OCI-LY7 (cell line): Measurements from ENCODE around the gene IL1RAPL2. TPM values are rescaled to one million over a fixed set of nuclear protein-coding genes. Genes with fewer than 3 reads are reported as not detected.

Experiments
- BruUV-seq: library from RNA; stranded (reverse); fragments of 400-500 nt; replicated peaks from 2 replicates; lab custom pipeline; 2021; lab: Mats Ljungman, UMichigan
- CTCF ChIA-PET: fragments of 300-600 bp; sonication (Branson Sonifier 250); formaldehyde crosslinking; loops from one replicate; lab custom pipeline; 2022; ENCODE audit warnings: antibody characterized with exemption; ENCODE audit not compliant: unreplicated experiment; lab: Charles Lee
- POLR2A ChIA-PET: fragments of 300-600 bp; sonication (Branson Sonifier 250); formaldehyde crosslinking; loops from one replicate; lab custom pipeline; 2022; ENCODE audit warnings: antibody characterized with exemption; lab: Charles Lee
- DNase-seq: peaks from one replicate; pipeline ENCODE4 v3.0.0-alpha.2; 2015; ENCODE audit warnings: low spot score
- H2AFZ ChIP-seq: fragments of 200-600 bp; sonication (generic), shearing (Covaris generic); 2 replicates; pipeline ENCODE4 v1.6.1; 2014; ENCODE audit warnings: mild to moderate bottlenecking, antibody characterized with exemption, low read length, moderate library complexity
- H3K27ac ChIP-seq: fragments of 200-600 bp; sonication (generic); 2 replicates; pipeline ENCODE4 v1.5.1; 2014; ENCODE audit warnings: mixed run types, low read depth, mild to moderate bottlenecking, moderate library complexity, low read length, inconsistent platforms; ENCODE audit not compliant: poor library complexity, severe bottlenecking
- H3K36me3 ChIP-seq: fragments of 200-600 bp; sonication (generic); 2 replicates; pipeline ENCODE4 v1.6.1; 2014; ENCODE audit warnings: mild to moderate bottlenecking, antibody characterized with exemption, low read length, moderate library complexity, mixed read lengths; ENCODE audit not compliant: insufficient read depth
- H3K4me1 ChIP-seq: fragments of 200-600 bp; sonication (generic); 2 replicates; pipeline ENCODE4 v1.5.1; 2014; ENCODE audit warnings: mild to moderate bottlenecking, low read length; ENCODE audit not compliant: insufficient read depth, poor library complexity, severe bottlenecking
- H3K4me2 ChIP-seq: fragments of 200-600 bp; sonication (generic); 2 replicates; pipeline ENCODE4 v1.6.1; 2014; ENCODE audit warnings: mild to moderate bottlenecking, low read length
- H3K4me3 ChIP-seq: fragments of 200-600 bp; sonication (generic); 2 replicates; pipeline ENCODE4 v1.5.1; 2014; ENCODE audit warnings: mild to moderate bottlenecking, low read depth, low read length; ENCODE audit not compliant: poor library complexity, severe bottlenecking
- H3K79me2 ChIP-seq: fragments of 200-600 bp; sonication (generic); 2 replicates; pipeline ENCODE4 v1.6.1; 2016; ENCODE audit warnings: low read depth, mild to moderate bottlenecking, low read length, moderate library complexity, mixed read lengths; ENCODE audit not compliant: insufficient read depth
- H3K9me2 ChIP-seq: fragments of 200-600 bp; sonication (generic); 2 replicates; pipeline ENCODE4 v1.6.1; 2016; ENCODE audit warnings: mild to moderate bottlenecking, low read length, mixed read lengths; ENCODE audit not compliant: insufficient read depth
- H3K9me3 ChIP-seq: fragments of 200-600 bp; sonication (generic); 2 replicates; pipeline ENCODE4 v1.6.1; 2014; ENCODE audit warnings: mild to moderate bottlenecking, mixed run types, low read length, mixed read lengths
- H4K20me1 ChIP-seq: fragments of 200-600 bp; sonication (generic); 2 replicates; pipeline ENCODE4 v1.6.1; 2014; ENCODE audit warnings: mild to moderate bottlenecking, antibody characterized with exemption, low read length, moderate library complexity, mixed read lengths; ENCODE audit not compliant: insufficient read depth
- EZH2phosphoT487 ChIP-seq: fragments of 200-600 bp; sonication (generic); IDR thresholded peaks from 2 replicates; pipeline ENCODE4 v1.6.1; 2018; ENCODE audit warnings: low read depth, borderline replicate concordance, mild to moderate bottlenecking, mixed run types, antibody characterized with exemption, low read length, moderate library complexity, mixed read lengths
- intact Hi-C: fragments of 100-400 bp; cut with micrococcal nuclease; formaldehyde crosslinking; loops from one replicate; pipeline ENCODE4 v1.10.0; 2022; ENCODE audit not compliant: unreplicated experiment
- total RNA-seq, 2 experiments: library from RNA; depleted of rRNA in 1 of 2; stranded (reverse); fragments of >200 nt in 1 of 2; shearing (Covaris generic) in 1 of 2; gene quantifications; 2 replicates each; pipeline ENCODE4 v1.2.3, GENCODE V29; 2014 to 2022
- TF ChIP-seq, protein P1 (sequence below): fragments of 200-600 bp; sonication (generic); conservative IDR thresholded peaks from 2 replicates; pipeline ENCODE4 v1.5.1; 2014; ENCODE audit warnings: mild to moderate bottlenecking, antibody characterized with exemption, low read length, moderate library complexity, mixed read lengths

IL1RAPL2 gene
- total RNA-seq, 2 experiments from 2014 or later, result not detected

- Histone ChIP-seq H3K27ac (no peak overlapping the region), H4K20me1 (no peaks in the 10 kb centered on the region), H3K79me2 (no peaks in the 10 kb centered on the region), H3K36me3 (no peaks in the 10 kb centered on the region), H3K4me3 (no peak overlapping the region), H3K4me2 (no peak overlapping the region), H3K9me3 (no peaks in the 10 kb centered on the region), H3K4me1 (no peaks in the 10 kb centered on the region), H2AFZ (no peak overlapping the region), H3K9me2 (no peaks in the 10 kb centered on the region)
- CTCF ChIA-PET, result no interaction called here
- intact Hi-C loops, result no loop called here
- TF ChIP-seq EZH2phosphoT487, result no peak
- TF ChIP-seq, protein P1, sequence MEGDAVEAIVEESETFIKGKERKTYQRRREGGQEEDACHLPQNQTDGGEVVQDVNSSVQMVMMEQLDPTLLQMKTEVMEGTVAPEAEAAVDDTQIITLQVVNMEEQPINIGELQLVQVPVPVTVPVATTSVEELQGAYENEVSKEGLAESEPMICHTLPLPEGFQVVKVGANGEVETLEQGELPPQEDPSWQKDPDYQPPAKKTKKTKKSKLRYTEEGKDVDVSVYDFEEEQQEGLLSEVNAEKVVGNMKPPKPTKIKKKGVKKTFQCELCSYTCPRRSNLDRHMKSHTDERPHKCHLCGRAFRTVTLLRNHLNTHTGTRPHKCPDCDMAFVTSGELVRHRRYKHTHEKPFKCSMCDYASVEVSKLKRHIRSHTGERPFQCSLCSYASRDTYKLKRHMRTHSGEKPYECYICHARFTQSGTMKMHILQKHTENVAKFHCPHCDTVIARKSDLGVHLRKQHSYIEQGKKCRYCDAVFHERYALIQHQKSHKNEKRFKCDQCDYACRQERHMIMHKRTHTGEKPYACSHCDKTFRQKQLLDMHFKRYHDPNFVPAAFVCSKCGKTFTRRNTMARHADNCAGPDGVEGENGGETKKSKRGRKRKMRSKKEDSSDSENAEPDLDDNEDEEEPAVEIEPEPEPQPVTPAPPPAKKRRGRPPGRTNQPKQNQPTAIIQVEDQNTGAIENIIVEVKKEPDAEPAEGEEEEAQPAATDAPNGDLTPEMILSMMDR, result no peak
- POLR2A ChIA-PET, result no interaction called here
- no TSS peak for BruUV-seq
- DNase-seq, result no peak
Measured at GRCh38 chrX:105317117-105317516, 751.1 kb downstream of the IL1RAPL2 start.

DNA sequence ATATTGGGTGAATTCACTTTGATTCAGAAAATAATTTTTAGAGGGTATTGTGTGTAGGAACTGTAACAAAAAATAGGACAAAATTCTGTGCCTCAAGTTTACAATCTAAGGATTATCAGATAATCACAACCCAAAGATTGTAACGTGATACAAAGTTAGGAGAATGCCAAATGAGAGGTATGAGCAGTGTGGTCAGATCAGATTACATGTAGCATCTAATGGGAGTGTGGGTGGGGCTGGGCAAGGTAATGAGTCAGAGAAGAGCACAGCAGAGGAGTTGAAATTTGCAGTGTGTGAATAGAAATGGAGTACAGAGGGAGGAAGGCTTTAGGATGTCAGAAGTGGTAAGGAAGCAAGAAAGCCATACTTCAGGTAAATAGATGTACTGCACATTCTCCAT lies 757.9 kb downstream of the IL1RAPL2 start:
- no peak overlapping the region for H2AFZ ChIP-seq
- no peak overlapping the region for H3K4me3 ChIP-seq
- H3K4me1 ChIP-seq, result no peaks in the 10 kb centered on the region
- no peaks in the 10 kb centered on the region for H3K79me2 ChIP-seq
- H4K20me1 ChIP-seq, result no peaks in the 10 kb centered on the region
- no peak overlapping the region for H3K4me2 ChIP-seq
- H3K9me2 ChIP-seq, result no peaks in the 10 kb centered on the region
- TF ChIP-seq, protein P1, result no peak
- TF ChIP-seq EZH2phosphoT487, result no peak
- no peak for DNase-seq
- H3K27ac ChIP-seq, result no peak overlapping the region
- no peaks in the 10 kb centered on the region for H3K9me3 ChIP-seq
- intact Hi-C loops, result no loop called here
- BruUV-seq, result no TSS peak
- ChIA-PET POLR2A (no interaction called here), CTCF (no interaction called here)
- no peaks in the 10 kb centered on the region for H3K36me3 ChIP-seq

DNA sequence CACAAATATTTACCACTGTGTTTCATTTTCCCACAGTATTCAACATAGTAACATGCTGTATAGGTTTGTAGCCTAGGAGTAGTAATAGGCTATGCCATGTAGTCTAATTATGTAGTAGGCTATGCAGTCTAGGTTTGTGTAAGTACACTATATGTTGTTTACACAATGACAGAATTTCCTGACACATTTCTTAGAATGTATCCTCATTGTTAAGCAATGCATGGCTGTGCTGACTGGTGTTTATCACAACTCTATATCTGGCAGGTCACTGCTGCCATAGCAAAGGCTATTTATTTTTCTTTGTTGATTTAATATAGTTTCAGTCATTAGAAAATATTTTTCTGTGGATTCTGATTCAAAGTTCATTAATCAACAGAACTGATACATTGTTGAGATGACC lies 762.8 kb downstream of the IL1RAPL2 start:
- H3K4me2 ChIP-seq, result no peak overlapping the region
- intact Hi-C loops, result no loop called here
- H3K36me3 ChIP-seq, result no peaks in the 10 kb centered on the region
- no peaks in the 10 kb centered on the region for H4K20me1 ChIP-seq
- no peak overlapping the region for H3K27ac ChIP-seq
- ChIA-PET POLR2A (no interaction called here), CTCF (no interaction called here)
- H3K9me2 ChIP-seq, result no peaks in the 10 kb centered on the region
- H3K79me2 ChIP-seq, result no peaks in the 10 kb centered on the region
- no TSS peak for BruUV-seq
- H3K9me3 ChIP-seq, result no peaks in the 10 kb centered on the region
- no peak overlapping the region for H3K4me3 ChIP-seq
- no peaks in the 10 kb centered on the region for H3K4me1 ChIP-seq
- DNase-seq, result no peak
- TF ChIP-seq EZH2phosphoT487, result no peak
- TF ChIP-seq, protein P1, result no peak
- H2AFZ ChIP-seq, result no peak overlapping the region
